HG03439 (cell line): ENCODE results near the gene TEX11.
"Not testable (repeated sequence)": the region's sequence is repeated elsewhere in the genome, so short reads cannot be mapped to it uniquely, and the experiment has no call there.

Experiments used
- ATAC-seq: cut with Tn5 transposase; IDR thresholded peaks from one replicate; pipeline ENCODE4 v1.9.1; 2021; ENCODE audit warnings: mild to moderate bottlenecking, moderate library complexity; ENCODE audit not compliant: unreplicated experiment

The TEX11 gene

DNA sequence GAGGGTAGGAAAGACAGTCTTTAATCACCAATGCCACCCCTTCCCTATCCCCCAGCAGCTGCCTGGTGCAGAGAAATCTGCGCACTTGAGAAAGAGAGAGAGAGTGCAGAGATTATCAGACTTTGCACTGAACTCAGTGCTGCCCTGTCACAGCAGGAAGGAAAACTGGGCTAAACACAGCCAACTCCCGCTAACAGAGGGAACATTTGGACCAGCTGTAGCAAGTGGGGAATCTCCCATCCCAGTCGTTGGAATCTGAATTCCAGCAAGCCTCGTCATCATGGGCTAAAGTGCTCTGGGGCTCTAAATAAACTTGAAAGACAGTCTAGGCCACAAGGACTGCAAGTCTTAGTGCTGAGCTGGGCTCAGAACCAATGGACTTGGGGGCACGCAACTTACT is 295.2 kb downstream of the TEX11 start:
- no peak for ATAC-seq

GRCh38 chrX:70605352-70605751 is 303.2 kb downstream of the TEX11 start:
- ATAC-seq = no peak

DNA sequence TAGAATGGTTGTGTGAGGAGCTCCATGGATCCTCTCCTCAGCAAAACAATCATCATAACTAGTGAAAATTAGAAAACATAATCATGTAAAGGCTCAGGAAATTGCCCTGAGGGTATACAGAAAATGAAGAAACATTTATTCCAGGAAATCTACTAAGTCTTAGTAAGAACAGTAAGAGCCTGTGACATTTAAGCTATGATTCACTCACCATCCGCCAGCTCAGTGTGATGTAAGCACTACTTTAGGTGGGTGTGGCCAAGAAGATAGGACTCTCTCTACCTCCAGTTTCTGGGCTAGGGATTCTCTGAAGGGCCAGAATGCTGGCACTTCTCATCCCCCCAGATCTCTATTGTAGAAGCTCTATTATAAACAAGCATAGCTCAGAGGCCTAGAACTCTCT is 316.4 kb downstream of the TEX11 start:
- ATAC-seq = no peak

- ATAC-seq = not testable (repeated sequence)
Measured at GRCh38 chrX:70587158-70587557, 321.4 kb downstream of the TEX11 start.

GRCh38 chrX:70577442-70577841 is 331.1 kb downstream of the TEX11 start:
- no peak for ATAC-seq

GRCh38 chrX:70569922-70570576 is 338.5 kb downstream of the TEX11 start:
- not testable (repeated sequence) for ATAC-seq

- ATAC-seq = no peak
Measured at GRCh38 chrX:70554948-70555347, 353.6 kb downstream of the TEX11 start.

- no peak for ATAC-seq
Measured at GRCh38 chrX:70554523-70554922, 354.0 kb downstream of the TEX11 start.

GRCh38 chrX:70554081-70554480 is 354.4 kb downstream of the TEX11 start:
- peak; percentile 39 for ATAC-seq

DNA sequence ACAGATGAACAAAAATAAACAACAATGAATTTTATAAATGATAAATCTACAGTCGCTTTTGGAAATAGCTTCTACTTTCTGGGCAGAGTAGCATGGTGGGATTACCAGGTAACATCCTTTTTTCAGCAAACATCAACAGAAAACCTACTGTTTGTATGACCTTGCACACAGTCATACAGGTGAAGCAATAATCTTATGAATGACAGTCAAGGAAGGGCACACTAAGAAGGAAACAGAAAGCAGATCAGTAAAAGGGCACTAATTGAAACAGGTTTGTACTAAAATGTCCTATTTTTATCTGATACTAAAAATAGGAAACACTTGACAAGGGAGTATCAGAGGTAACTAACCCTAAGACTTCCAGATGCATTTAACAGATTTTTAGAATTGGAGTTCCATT is 355.0 kb downstream of the TEX11 start:
- ATAC-seq = peak; percentile 75

- ATAC-seq = no peak
Measured at GRCh38 chrX:70552130-70552704, 356.3 kb downstream of the TEX11 start.

- ATAC-seq = no peak
Measured at GRCh38 chrX:70549429-70549828, 359.1 kb downstream of the TEX11 start.

DNA sequence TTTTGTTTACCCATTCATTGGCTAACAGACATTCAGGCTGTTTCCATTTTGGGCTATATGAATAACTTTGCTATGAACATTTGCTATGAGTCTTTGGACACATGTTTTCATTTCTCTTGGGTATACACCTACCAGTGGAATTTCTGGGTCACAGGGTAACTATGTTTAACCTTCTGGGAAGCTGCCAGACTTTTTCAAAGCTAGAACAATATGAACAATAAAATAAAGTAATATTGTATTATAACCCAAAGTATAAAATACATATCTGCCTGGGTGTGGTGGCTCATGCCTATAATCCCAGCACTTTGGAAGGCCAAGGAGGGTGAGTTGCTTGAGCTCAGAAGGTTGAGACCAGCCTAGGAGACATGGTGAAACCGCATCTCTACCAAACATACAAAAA is 373.3 kb downstream of the TEX11 start:
- no peak for ATAC-seq

DNA sequence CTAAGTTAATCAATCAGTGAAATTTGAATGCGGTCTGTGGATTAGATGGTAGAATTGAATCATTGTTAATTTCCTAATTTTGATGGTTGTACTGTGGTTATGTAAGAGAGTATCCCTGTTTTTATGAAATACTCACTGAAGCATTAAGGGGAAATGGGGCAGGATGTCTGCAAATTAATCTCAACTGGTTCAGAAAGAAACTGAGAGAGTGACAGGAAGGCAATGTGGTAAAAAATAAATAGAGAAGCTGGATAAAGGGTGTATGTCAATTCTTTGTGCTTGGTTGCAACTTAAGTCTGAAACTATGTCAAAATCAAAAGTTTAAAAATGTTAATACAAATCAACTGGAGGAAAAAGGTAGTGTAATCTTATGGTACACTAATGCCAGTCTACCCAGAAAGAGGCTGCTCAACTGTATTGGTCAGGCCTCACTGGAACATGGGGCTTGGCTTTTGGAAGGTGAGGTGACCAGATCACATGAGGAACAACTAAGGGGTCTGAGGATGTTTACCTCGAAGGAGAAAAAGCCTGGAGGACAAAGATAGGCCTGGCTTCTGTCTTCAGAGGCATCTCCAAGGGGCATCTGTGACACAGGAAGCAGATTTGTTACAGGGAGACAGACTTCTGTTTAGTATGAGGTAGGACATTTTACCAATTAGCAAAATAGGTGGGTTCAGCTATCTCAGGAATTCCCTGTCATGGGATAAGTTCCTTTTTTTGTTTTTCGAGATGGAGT is 380.7 kb downstream of the TEX11 start:
- no peak for ATAC-seq

DNA sequence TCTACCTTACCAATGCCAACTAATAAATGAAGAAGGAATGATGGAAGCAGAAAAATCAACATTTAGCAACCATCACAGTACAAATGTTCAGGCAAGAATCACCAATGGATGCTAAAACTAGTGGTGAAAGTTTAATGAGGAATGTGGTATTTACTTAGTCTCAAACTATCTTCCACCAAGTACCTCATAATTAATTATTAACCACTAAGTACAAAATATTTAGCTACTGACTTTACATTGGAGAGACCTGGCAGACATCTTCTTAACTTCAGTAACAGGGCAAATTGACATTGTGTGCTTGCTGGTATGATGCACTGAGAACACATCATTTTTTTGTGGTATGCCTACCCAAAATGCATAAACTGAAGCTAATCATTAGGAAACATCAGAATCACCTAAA is 381.5 kb downstream of the TEX11 start:
- no peak for ATAC-seq

DNA sequence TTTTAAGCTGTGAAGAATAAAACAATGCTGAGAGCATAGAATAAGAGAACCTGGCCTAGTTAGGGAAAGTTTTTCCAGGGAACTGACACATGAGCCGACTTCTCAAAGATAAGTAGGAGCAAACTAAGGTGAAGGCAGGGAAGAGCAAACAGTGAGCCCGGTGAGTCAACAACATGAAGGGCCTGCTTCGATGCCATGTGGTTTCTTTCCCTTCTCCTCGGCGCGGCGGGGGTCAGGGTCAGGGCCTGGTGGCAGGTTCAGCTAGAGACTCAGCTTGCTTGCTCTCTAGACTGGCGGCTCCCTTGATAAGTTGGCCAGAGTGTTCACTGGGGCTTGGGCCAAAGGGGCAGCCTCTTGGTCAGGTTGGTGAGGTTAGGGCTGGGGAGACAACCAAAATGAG is 382.8 kb downstream of the TEX11 start:
- ATAC-seq = no peak

DNA sequence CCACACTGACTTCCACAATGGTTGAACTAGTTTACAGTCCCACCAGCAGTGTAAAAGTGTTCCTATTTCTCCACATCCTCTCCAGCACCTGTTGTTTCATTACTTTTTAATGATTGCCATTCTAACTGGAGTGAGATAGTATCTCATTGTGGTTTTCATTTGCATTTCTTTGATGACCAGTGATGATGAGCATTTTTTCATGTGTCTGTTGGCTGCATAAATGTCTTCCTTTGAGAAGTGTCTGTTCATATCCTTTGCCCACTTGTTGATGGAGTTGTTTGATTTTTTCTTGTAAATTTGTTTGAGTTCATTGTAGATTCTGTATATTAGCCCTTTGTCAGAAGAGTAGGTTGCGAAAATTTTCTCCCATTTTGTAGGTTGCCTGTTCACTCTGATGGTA is 392.8 kb downstream of the TEX11 start:
- not testable (repeated sequence) for ATAC-seq

DNA sequence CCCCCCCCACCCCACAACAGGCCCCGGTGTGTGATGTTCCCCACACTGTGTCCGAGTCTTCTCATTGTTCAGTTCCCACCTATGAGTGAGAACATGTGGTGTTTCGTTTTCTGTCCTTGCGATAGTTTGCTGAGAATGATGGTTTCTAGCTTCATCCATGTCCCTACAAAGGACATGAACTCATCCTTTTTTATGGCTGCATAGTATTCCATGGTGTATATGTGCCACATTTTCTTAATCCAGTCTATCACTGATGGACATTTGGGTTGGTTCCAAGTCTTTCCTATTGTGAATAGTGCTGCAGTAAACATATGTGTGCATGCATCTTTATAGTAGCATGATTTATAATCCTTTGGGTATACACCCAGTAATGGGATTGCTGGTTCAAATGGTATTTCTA is 393.2 kb downstream of the TEX11 start:
- ATAC-seq = not testable (repeated sequence)

DNA sequence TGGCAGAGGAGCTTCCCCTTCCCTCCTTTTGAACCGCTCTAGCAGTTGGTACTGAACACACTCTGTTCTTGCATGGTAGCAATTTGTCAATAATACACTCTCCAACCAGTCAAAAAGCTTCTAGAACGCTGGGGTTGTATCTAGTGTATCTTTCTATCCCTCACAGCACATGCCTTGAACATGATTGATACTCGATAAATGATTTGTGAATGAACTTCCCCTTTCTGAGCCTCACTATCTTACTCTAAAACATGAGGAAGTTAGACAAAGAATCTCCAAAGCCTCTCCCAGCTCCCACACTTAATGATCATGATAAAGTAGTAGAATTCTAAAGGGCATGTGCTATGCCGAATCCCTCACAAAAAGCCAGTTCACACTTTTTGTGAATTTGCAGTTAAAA is 399.4 kb downstream of the TEX11 start:
- ATAC-seq = no peak

DNA sequence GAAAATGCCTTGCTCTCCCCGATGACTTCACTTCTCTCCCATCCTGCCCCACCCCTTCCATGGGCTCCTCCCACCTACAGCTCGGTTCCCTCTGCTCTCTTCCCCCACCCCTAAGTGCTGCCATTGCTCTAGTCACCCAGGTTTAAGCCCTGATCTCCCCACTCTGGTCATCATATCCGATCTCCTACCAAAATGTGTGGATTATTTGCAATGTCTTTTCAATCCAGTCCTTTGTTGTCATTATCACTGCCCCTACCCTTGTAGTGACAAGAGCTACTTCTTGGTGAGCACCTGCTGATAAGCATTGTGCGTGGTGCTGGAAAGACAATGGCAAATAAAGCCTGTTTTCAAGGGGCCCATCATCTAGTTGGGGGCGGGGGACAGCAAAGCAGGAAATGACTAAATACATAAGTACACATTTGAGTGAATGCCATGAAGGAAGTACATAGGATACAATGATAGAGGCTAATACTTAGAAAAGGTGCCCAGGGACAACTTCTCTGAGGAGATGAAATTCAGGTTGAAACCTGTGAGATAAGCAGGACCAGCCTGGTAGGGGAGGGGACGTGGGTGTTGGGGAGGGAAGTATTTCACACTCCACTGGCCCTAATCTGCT is 400.1 kb downstream of the TEX11 start:
- no peak for ATAC-seq

DNA sequence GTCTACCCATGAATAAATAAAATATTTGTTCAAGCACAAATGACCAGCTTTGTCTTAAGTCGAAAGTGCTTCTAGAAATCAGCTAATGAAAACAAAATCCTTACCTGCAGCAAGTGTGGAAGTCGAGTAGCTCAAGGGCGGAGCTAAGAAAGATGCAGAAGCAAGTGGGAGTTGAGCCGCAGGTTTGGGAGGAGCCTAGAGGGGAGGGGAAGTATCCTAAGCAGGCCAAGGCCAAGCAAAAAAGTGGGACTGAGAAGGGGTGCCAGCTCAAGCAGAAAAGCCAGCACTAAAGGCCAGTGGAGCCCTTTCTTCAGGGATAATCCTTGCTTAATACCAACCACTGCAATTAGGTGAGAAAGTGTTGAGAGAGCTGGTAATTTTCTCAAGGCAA is 403.1 kb downstream of the TEX11 start:
- no peak for ATAC-seq
